Duodenal mucosa (tissue), 2 donors: ENCODE data around the gene SPRYD4.
A peak's percentile ranks its signal among the peaks of the same experiment; 100 is the strongest.

Experiments used
- H3K27ac ChIP-seq: one replicate; pipeline ENCODE4 v1.7.0; 2013; ENCODE audit warnings: low read depth, low read length
- H3K27me3 ChIP-seq, 2 donors: one replicate each; pipeline ENCODE4 v1.7.0; 2013; ENCODE audit warnings: low read length in 2 of 2, control low read depth in 1 of 2; ENCODE audit not compliant: insufficient read depth in 2 of 2, control insufficient read depth in 1 of 2
- H3K36me3 ChIP-seq, 2 donors: one replicate each; pipeline ENCODE4 v1.7.0; 2013; ENCODE audit warnings: low read length in 2 of 2, control low read depth in 1 of 2; ENCODE audit not compliant: insufficient read depth in 2 of 2, control insufficient read depth in 1 of 2
- H3K4me1 ChIP-seq, 2 donors: one replicate each; pipeline ENCODE4 v1.7.0; 2013; ENCODE audit warnings: low read length in 2 of 2, control low read depth in 1 of 2; ENCODE audit not compliant: insufficient read depth in 2 of 2, control insufficient read depth in 1 of 2
- H3K4me3 ChIP-seq, 2 donors: one replicate each; pipeline ENCODE4 v1.7.0; 2013; ENCODE audit warnings: low read length in 2 of 2, low read depth in 1 of 2
- H3K9ac ChIP-seq, 2 donors: one replicate each; pipeline ENCODE4 v1.7.0; 2013; ENCODE audit warnings: low read length in 2 of 2, low read depth in 1 of 2
- H3K9me3 ChIP-seq, 2 donors: one replicate each; pipeline ENCODE4 v1.7.0; 2013; ENCODE audit warnings: low read length in 2 of 2, control low read depth in 1 of 2; ENCODE audit not compliant: control insufficient read depth in 1 of 2

SPRYD4 gene

GRCh38 chr12:56518570-56518969 lies 50.2 kb downstream of the SPRYD4 start:
- Histone ChIP-seq H3K27ac (no peak overlapping the region), H3K4me3 (no peak overlapping the region), H3K9ac (no peak overlapping the region), H3K36me3 (no peaks in the 10 kb centered on the region), H3K4me1 (peaks cover 0 to 9% of the 10 kb centered on the region in 2 donors), H3K9me3 (no peaks in the 10 kb centered on the region), H3K27me3 (no peaks in the 10 kb centered on the region)

- H3K9ac ChIP-seq = no peak overlapping the region
- no peak overlapping the region for H3K4me3 ChIP-seq
- H3K4me1 ChIP-seq = peaks cover 0 to 9% of the 10 kb centered on the region in 2 donors
- H3K27ac ChIP-seq = peak overlapping the region; percentile 11
- no peaks in the 10 kb centered on the region for H3K36me3 ChIP-seq
- no peaks in the 10 kb centered on the region for H3K27me3 ChIP-seq
- no peaks in the 10 kb centered on the region for H3K9me3 ChIP-seq
These were observed 51.7 kb downstream of the SPRYD4 start for GRCh38 chr12:56520048-56520447.

DNA sequence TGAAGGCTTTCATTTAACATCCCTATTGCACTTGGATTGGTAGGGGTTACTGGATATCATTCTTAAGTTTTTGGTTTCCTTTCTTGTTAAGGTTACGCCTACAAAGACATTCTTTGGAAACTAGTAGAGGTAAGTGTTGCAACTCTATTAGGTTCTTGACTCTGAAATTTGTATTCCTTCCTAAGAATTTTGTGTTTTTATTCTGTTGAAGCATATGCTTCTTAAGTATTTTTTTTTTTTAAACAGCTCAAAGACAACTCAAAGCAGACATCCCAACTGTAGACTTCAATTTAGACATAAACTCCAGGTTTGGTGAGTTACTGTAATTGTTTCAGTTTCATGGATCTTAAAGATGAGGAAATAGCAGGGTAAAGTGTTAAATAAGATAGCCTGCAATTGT lies 52.1 kb downstream of the SPRYD4 start:
- Histone ChIP-seq H3K9me3 (no peaks in the 10 kb centered on the region), H3K27me3 (no peaks in the 10 kb centered on the region), H3K4me1 (peaks cover 0 to 9% of the 10 kb centered on the region in 2 donors), H3K9ac (no peak overlapping the region), H3K27ac (peak overlapping the region; percentile 59), H3K36me3 (no peaks in the 10 kb centered on the region), H3K4me3 (no peak overlapping the region)

- H3K27ac ChIP-seq = peak overlapping the region; percentile 59
- no peaks in the 10 kb centered on the region for H3K27me3 ChIP-seq
- H3K9ac ChIP-seq = peak overlapping the region; percentile 38 to 54
- H3K4me1 ChIP-seq = peaks cover 0 to 9% of the 10 kb centered on the region in 2 donors
- peak overlapping the region; percentile 69 to 84 for H3K4me3 ChIP-seq
- no peaks in the 10 kb centered on the region for H3K36me3 ChIP-seq
- no peaks in the 10 kb centered on the region for H3K9me3 ChIP-seq
These were observed 52.8 kb downstream of the SPRYD4 start for GRCh38 chr12:56521209-56521589.

DNA sequence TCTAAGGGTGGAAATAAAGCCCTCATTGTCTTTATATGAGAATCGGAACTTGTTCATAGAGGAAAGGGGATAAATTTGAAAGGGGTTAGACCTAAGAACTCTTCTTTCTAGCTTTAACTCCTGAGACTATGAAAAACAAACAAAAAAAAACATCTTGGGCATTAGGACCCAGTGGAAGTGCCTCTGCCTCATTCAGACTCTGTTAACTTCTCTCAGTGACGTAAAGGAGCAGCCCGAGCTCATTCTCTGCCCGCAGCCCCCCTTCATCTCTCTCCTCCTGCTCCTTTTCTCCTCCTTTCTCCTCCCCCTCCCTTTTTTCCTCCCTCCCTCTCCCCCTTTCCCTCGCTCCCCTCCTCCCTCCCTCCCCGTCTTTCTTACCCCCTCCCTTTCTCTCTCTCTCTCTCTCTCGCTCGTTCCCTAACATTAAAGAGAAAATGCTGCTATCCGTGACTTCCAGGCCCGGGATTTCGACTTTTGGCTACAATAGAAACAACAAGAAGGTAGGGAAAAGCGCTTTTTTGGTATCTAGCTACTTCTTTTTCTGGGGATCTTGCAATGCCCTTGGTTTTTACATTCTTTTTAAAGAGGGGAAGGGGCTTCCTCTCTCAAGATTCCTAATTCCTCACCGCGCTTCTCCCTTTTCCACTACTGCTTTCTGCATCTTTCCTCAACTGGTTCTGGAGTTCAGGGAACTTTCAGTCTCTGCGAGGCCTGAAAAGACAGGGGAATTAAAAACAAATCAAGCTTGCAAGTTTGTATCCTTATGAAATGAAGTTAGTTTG lies 53.4 kb downstream of the SPRYD4 start, which contains the start of gene RBMS2:
TSS of gene RBMS2 (plus strand) at position 231 of the 782 bp plus-strand sequence. CDS start at position 435, 204 bp downstream.
- no peaks in the 10 kb centered on the region for H3K9me3 ChIP-seq
- H3K4me1 ChIP-seq = peaks cover 3 to 15% of the 10 kb centered on the region in 2 donors
- H3K36me3 ChIP-seq = no peaks in the 10 kb centered on the region
- H3K9ac ChIP-seq = peak within 1 kb of the TSS; percentile 54 to 65
- H3K27me3 ChIP-seq = no peaks in the 10 kb centered on the region
- H3K4me3 ChIP-seq = peak within 1 kb of the TSS; percentile 69 to 84
- H3K27ac ChIP-seq = peak within 1 kb of the TSS; percentile 67

GRCh38 chr12:56522411-56523193 lies 54.2 kb downstream of the SPRYD4 start:
- Histone ChIP-seq H3K36me3 (no peaks in the 10 kb centered on the region), H3K27me3 (no peaks in the 10 kb centered on the region), H3K9ac (peak overlapping the region; percentile 54 to 65), H3K4me1 (peaks cover 7 to 19% of the 10 kb centered on the region in 2 donors), H3K4me3 (peak overlapping the region; percentile 69 to 84), H3K9me3 (no peaks in the 10 kb centered on the region), H3K27ac (peak overlapping the region; percentile 67)

GRCh38 chr12:56528846-56529245 lies 60.5 kb downstream of the SPRYD4 start:
- H3K9me3 ChIP-seq = no peaks in the 10 kb centered on the region
- H3K9ac ChIP-seq = no peak overlapping the region
- no peaks in the 10 kb centered on the region for H3K36me3 ChIP-seq
- H3K27ac ChIP-seq = no peak overlapping the region
- no peaks in the 10 kb centered on the region for H3K27me3 ChIP-seq
- H3K4me1 ChIP-seq = peaks cover 7 to 10% of the 10 kb centered on the region in 2 donors
- no peak overlapping the region for H3K4me3 ChIP-seq
